HepG2 (cell line): ENCODE measurements around the gene KLF16. TPM values are rescaled to one million over a fixed set of nuclear protein-coding genes. Genes with fewer than 3 reads are reported as not detected.

Experiments used
- KDM6A ChIP-seq: IDR thresholded peaks from 2 replicates; pipeline ENCODE4 v1.6.1; 2016; ENCODE audit warnings: low read depth
- NFE2L1 ChIP-seq: sonication (generic); formaldehyde crosslinking; IDR thresholded peaks from 2 replicates; pipeline ENCODE4 v1.4.0; 2020; ENCODE audit warnings: missing genetic modification reagents, mild to moderate bottlenecking, borderline replicate concordance
- PHF21A ChIP-seq: sonication (generic); formaldehyde crosslinking; IDR thresholded peaks from 2 replicates; pipeline ENCODE4 v1.5.0; 2020; ENCODE audit warnings: mild to moderate bottlenecking, missing genetic modification reagents
- RBAK ChIP-seq: sonication (generic); formaldehyde crosslinking; IDR thresholded peaks from 2 replicates; pipeline ENCODE4 v1.5.1; 2020; ENCODE audit warnings: mild to moderate bottlenecking, missing genetic modification reagents
- RFXAP ChIP-seq: sonication (generic); formaldehyde crosslinking; IDR thresholded peaks from 2 replicates; pipeline ENCODE4 v1.4.0; 2020; ENCODE audit warnings: missing genetic modification reagents, borderline replicate concordance
- SAP130 ChIP-seq: IDR thresholded peaks from 2 replicates; pipeline ENCODE4 v1.6.1; 2016; ENCODE audit warnings: low read depth
- ZSCAN9 ChIP-seq: IDR thresholded peaks from 2 replicates; pipeline ENCODE4 v1.6.1; 2016; ENCODE audit warnings: borderline replicate concordance
- polyA plus RNA-seq, 8 experiments: library from polyadenylated mRNA; depleted of rRNA in 3 of 8; stranded (reverse) in 7 of 8; unstranded in 1 of 8; fragments of >200 nt; fragmentation: Illumina TruSeq in 4 of 8; extraction: Trizol in 4 of 8; gene quantifications; 2 replicates each; pipeline versions ENCODE4 v1.2.1 to v1.2.3, GENCODE V29; 2011 to 2016; ENCODE audit warnings: low read depth in 4 of 8, missing spikeins in 1 of 8, mixed read lengths in 1 of 8; ENCODE audit not compliant: insufficient read depth in 1 of 8
- total RNA-seq, 5 experiments: library from RNA; depleted of rRNA; stranded (reverse); fragments of >200 nt; fragmentation: Illumina TruSeq; extraction: Trizol; gene quantifications; 2 replicates each; pipeline ENCODE4 v1.2.3, GENCODE V29; 2016; ENCODE audit warnings: low read depth in 1 of 5
- TF ChIP-seq, protein P1 (sequence below): sonication (generic); formaldehyde crosslinking; IDR thresholded peaks from 2 replicates; pipeline ENCODE4 v1.9.0; 2021; ENCODE audit warnings: missing genetic modification reagents, borderline replicate concordance
- TF ChIP-seq, protein P2 (sequence below): sonication (generic); formaldehyde crosslinking; conservative IDR thresholded peaks from 2 replicates; pipeline ENCODE4 v1.8.1; 2023; ENCODE audit warnings: missing genetic modification reagents
- TF ChIP-seq, protein P3 (sequence below): sonication (generic); formaldehyde crosslinking; IDR thresholded peaks from 2 replicates; pipeline ENCODE4 v1.5.0; 2020; ENCODE audit warnings: missing genetic modification reagents
- TF ChIP-seq, protein P4 (sequence below): sonication (generic); formaldehyde crosslinking; conservative IDR thresholded peaks from 2 replicates; pipeline ENCODE4 v1.8.0; 2022; ENCODE audit warnings: low read depth, missing genetic modification reagents
- TF ChIP-seq, protein P5 (sequence below), 2 experiments: sonication (generic) in 1 of 2; formaldehyde crosslinking in 1 of 2; IDR thresholded peaks; 2 replicates each; pipeline versions ENCODE4 v1.4.0 to v1.6.1; 2018 to 2020; ENCODE audit warnings: missing genetic modification reagents in 2 of 2, borderline replicate concordance in 1 of 2, low read depth in 1 of 2, mild to moderate bottlenecking in 1 of 2, missing biosample characterization in 1 of 2
- TF ChIP-seq, protein P6 (sequence below): sonication (generic); formaldehyde crosslinking; IDR thresholded peaks from 2 replicates; pipeline ENCODE4 v1.4.0; 2020; ENCODE audit warnings: missing genetic modification reagents

The KLF16 gene
- total and polyA plus RNA-seq, 2 of the 13 experiments (the other 11 are each of a cell fraction or from before 2014, with no cell fraction given) = 3.5 to 6.7 TPM

DNA sequence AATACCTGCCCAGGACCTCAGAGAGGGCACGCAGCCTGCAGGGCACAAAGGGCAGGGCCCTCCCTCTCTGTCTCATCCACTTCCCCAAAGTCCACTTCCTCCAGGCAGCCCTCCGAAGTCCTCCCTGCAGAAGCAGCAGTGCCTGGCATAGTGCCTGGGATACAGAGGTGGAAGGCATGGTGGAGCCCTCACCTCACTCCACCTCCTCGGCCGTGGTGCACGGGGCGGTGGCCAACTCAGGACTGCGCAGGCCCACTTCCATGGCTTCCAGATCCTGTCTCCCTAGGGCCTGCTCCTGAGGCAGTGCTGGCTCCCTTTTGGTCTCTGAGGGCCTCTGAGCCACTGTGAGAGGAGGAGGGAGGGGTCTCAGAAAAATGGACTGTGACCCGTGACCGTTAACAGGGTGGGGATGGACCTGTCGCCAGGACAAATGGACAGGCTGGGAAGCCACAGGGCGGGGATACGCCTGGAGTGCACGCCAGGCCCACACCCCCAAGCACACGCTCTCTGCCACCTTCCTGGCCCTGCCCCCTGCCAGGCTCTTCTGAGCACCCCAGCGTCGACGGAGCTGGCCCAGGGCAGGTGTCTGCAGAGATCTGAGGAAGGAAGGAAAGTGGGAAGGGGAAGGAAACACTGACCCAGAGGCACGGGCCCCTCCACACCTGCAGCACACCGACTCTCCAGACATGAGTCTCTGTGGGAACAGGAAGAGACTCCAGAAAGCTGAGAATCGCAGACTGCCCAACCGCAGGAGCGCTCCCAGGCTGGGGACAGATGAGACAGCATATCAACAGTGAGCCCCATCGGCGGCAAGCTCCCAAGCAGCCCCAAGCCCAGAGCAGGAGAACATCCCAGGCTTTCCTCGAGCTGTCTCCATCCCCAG, 23.5 kb downstream of the KLF16 start (continued):
- TF ChIP-seq, protein P1, sequence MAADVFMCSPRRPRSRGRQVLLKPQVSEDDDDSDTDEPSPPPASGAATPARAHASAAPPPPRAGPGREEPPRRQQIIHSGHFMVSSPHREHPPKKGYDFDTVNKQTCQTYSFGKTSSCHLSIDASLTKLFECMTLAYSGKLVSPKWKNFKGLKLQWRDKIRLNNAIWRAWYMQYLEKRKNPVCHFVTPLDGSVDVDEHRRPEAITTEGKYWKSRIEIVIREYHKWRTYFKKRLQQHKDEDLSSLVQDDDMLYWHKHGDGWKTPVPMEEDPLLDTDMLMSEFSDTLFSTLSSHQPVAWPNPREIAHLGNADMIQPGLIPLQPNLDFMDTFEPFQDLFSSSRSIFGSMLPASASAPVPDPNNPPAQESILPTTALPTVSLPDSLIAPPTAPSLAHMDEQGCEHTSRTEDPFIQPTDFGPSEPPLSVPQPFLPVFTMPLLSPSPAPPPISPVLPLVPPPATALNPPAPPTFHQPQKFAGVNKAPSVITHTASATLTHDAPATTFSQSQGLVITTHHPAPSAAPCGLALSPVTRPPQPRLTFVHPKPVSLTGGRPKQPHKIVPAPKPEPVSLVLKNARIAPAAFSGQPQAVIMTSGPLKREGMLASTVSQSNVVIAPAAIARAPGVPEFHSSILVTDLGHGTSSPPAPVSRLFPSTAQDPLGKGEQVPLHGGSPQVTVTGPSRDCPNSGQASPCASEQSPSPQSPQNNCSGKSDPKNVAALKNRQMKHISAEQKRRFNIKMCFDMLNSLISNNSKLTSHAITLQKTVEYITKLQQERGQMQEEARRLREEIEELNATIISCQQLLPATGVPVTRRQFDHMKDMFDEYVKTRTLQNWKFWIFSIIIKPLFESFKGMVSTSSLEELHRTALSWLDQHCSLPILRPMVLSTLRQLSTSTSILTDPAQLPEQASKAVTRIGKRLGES = no peak
- TF ChIP-seq PHF21A (CRISPR knock-in tag) (peak; percentile 73), KDM6A (CRISPR knock-in tag) (0 out of 2 replicates have a peak, but pooled peaks have one; percentile 24), NFE2L1 (CRISPR knock-in tag) (no peak), SAP130 (CRISPR knock-in tag) (peak; percentile 68), RBAK (CRISPR knock-in tag) (no peak), ZSCAN9 (CRISPR knock-in tag) (no peak), RFXAP (CRISPR knock-in tag) (peak; percentile 64; the same call in 1 of the 2 replicates)
- TF ChIP-seq, protein P2, sequence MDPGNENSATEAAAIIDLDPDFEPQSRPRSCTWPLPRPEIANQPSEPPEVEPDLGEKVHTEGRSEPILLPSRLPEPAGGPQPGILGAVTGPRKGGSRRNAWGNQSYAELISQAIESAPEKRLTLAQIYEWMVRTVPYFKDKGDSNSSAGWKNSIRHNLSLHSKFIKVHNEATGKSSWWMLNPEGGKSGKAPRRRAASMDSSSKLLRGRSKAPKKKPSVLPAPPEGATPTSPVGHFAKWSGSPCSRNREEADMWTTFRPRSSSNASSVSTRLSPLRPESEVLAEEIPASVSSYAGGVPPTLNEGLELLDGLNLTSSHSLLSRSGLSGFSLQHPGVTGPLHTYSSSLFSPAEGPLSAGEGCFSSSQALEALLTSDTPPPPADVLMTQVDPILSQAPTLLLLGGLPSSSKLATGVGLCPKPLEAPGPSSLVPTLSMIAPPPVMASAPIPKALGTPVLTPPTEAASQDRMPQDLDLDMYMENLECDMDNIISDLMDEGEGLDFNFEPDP (CRISPR knock-in tag) = no peak
- TF ChIP-seq, protein P3, sequence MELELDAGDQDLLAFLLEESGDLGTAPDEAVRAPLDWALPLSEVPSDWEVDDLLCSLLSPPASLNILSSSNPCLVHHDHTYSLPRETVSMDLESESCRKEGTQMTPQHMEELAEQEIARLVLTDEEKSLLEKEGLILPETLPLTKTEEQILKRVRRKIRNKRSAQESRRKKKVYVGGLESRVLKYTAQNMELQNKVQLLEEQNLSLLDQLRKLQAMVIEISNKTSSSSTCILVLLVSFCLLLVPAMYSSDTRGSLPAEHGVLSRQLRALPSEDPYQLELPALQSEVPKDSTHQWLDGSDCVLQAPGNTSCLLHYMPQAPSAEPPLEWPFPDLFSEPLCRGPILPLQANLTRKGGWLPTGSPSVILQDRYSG = no peak
- TF ChIP-seq, protein P4, sequence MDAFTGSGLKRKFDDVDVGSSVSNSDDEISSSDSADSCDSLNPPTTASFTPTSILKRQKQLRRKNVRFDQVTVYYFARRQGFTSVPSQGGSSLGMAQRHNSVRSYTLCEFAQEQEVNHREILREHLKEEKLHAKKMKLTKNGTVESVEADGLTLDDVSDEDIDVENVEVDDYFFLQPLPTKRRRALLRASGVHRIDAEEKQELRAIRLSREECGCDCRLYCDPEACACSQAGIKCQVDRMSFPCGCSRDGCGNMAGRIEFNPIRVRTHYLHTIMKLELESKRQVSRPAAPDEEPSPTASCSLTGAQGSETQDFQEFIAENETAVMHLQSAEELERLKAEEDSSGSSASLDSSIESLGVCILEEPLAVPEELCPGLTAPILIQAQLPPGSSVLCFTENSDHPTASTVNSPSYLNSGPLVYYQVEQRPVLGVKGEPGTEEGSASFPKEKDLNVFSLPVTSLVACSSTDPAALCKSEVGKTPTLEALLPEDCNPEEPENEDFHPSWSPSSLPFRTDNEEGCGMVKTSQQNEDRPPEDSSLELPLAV (CRISPR knock-in tag) = no peak
- TF ChIP-seq, protein P5, sequence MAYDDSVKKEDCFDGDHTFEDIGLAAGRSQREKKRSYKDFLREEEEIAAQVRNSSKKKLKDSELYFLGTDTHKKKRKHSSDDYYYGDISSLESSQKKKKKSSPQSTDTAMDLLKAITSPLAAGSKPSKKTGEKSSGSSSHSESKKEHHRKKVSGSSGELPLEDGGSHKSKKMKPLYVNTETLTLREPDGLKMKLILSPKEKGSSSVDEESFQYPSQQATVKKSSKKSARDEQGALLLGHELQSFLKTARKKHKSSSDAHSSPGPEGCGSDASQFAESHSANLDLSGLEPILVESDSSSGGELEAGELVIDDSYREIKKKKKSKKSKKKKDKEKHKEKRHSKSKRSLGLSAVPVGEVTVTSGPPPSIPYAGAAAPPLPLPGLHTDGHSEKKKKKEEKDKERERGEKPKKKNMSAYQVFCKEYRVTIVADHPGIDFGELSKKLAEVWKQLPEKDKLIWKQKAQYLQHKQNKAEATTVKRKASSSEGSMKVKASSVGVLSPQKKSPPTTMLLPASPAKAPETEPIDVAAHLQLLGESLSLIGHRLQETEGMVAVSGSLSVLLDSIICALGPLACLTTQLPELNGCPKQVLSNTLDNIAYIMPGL (CRISPR knock-in tag; IDR thresholded peaks at IDR 0.05; ENCODE audit: borderline replicate concordance in 1 of 2, low read depth in 1 of 2) = 0 out of 4 replicates have a peak, but pooled peaks of 1 of the 2 experiments have one; percentile 5
- TF ChIP-seq, protein P6, sequence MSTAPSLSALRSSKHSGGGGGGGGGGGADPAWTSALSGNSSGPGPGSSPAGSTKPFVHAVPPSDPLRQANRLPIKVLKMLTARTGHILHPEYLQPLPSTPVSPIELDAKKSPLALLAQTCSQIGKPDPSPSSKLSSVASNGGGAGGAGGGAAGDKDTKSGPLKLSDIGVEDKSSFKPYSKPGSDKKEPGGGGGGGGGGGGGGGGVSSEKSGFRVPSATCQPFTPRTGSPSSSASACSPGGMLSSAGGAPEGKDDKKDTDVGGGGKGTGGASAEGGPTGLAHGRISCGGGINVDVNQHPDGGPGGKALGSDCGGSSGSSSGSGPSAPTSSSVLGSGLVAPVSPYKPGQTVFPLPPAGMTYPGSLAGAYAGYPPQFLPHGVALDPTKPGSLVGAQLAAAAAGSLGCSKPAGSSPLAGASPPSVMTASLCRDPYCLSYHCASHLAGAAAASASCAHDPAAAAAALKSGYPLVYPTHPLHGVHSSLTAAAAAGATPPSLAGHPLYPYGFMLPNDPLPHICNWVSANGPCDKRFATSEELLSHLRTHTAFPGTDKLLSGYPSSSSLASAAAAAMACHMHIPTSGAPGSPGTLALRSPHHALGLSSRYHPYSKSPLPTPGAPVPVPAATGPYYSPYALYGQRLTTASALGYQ (CRISPR knock-in tag) = no peak
